ENCODE data around the gene SNAPC3.
A peak's percentile ranks its signal among the peaks of the same experiment; 100 is the strongest.

SNAPC3 gene

GRCh38 chr9:15498246-15498995, 75.7 kb downstream of the SNAPC3 start:
- DNase-seq, result no peak

- DNase-seq, result no peak
Observed at GRCh38 chr9:15499139-15499538, 76.5 kb downstream of the SNAPC3 start.

GRCh38 chr9:15501179-15501578, 78.5 kb downstream of the SNAPC3 start:
- no peak for DNase-seq

DNA sequence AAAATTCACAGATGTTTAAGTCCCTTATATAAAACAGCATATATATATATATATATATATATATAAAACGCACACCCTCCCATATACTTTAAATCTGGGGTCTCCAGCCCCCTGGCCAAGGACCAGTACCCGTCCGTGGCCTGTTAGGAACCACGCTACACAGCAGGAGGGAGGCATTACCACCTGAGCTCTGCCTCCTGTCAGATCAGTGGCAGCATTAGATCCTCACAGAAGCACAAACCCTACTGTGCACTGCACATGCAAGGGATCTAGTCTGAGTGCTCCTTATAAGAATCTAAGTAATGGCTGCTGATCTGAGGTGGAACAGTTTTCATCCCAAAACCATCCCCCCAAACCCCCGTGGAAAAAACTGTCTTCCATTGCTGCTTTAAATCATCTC, 79.1 kb downstream of the SNAPC3 start:
- DNase-seq, result no peak

DNA sequence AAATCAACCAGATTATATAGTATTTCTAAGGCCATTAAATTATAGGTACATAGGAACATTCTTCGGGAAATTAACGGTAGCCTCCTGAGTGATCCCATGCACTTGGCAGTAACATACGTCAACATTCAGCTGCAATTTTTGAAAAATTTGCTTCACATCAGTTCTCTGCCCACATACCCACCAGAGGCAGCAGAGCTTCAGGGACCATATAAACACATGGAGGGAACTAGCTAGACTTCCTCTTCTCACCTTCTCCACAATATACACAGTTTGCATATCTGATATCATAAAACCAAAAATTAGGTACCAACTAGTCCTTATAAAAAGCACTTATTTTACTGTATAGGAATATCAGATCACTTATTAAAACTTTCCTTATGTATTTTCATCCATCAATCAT, 83.2 kb downstream of the SNAPC3 start:
- DNase-seq, result no peak

GRCh38 chr9:15509931-15510788, 87.5 kb downstream of the SNAPC3 start:
- peak; percentile 36 for DNase-seq

GRCh38 chr9:15510789-15511575, 88.3 kb downstream of the SNAPC3 start, which contains the start of gene PSIP1:
TSS of gene PSIP1 (minus strand) at chr9:15510970. CDS start at chr9:15510188, 782 bp downstream.
- peak; percentile 70 for DNase-seq

All from T1000 (cell line).